IMR-90 (cell line): ENCODE results near the gene HOMER3. TPM values are rescaled to one million over a fixed set of nuclear protein-coding genes. Genes with fewer than 3 reads are reported as not detected.

ENCODE experiments used
- ATAC-seq: fragments of 200-7000 bp; cut with Tn5 transposase; 2 replicates; pipeline ENCODE4 v1.9.1; 2020; ENCODE audit warnings: low read depth, mild to moderate bottlenecking, moderate library complexity
- BruUV-seq: library from RNA; stranded (reverse); fragments of 400-500 nt; replicated peaks from 2 replicates; lab custom pipeline; 2021; lab: Mats Ljungman, UMichigan
- CTCF ChIA-PET: fragments of 300-600 bp; formaldehyde crosslinking; extraction: SDS; loops from one replicate; lab custom pipeline; 2021; ENCODE audit warnings: antibody characterized with exemption; lab: Yijun Ruan, JAX
- POLR2A ChIA-PET: fragments of 300-600 bp; sonication (Branson Sonifier 250); formaldehyde crosslinking; loops from one replicate; lab custom pipeline; 2022; ENCODE audit warnings: antibody characterized with exemption; ENCODE audit not compliant: unreplicated experiment; lab: Charles Lee
- DNase-seq: peaks from one replicate; pipeline ENCODE4 v3.0.0; 2013
- H2AFZ ChIP-seq: replicated peaks from 2 replicates; pipeline ENCODE3; 2013; ENCODE audit warnings: low read length, mild to moderate bottlenecking; ENCODE audit not compliant: poor library complexity
- H2AK5ac ChIP-seq: 2 replicates; pipeline ENCODE4 v1.6.1; 2013; ENCODE audit warnings: low read depth, low read length, inconsistent platforms
- H2AK9ac ChIP-seq: replicated peaks from 2 replicates; pipeline ENCODE3; 2013; ENCODE audit warnings: mild to moderate bottlenecking, low read depth, low read length, moderate library complexity; ENCODE audit not compliant: poor library complexity
- H2BK120ac ChIP-seq: 2 replicates; pipeline ENCODE4 v1.6.1; 2013; ENCODE audit warnings: low read depth, low read length, inconsistent platforms
- H2BK15ac ChIP-seq: 3 replicates; pipeline ENCODE4 v1.6.1; 2013; ENCODE audit warnings: low read depth, low read length, inconsistent platforms
- H2BK20ac ChIP-seq: 2 replicates; pipeline ENCODE4 v1.6.1; 2013; ENCODE audit warnings: low read depth, mild to moderate bottlenecking, inconsistent platforms, low read length, moderate library complexity
- H2BK5ac ChIP-seq: 2 replicates; pipeline ENCODE4 v1.6.1; 2013; ENCODE audit warnings: mild to moderate bottlenecking, low read depth, low read length, inconsistent platforms; ENCODE audit not compliant: poor library complexity, severe bottlenecking
- H3K14ac ChIP-seq: replicated peaks from 2 replicates; pipeline ENCODE4 v1.6.1; 2013; ENCODE audit warnings: low read depth, low read length, inconsistent platforms
- H3K18ac ChIP-seq: 2 replicates; pipeline ENCODE4 v1.6.1; 2013; ENCODE audit warnings: low read depth, low read length, control low read depth
- H3K23ac ChIP-seq: 2 replicates; pipeline ENCODE4 v1.6.1; 2013; ENCODE audit warnings: low read depth, low read length, inconsistent platforms
- H3K27ac ChIP-seq: 2 replicates; pipeline ENCODE4 v1.5.1; 2013; ENCODE audit warnings: mild to moderate bottlenecking, control low read depth, low read length; ENCODE audit not compliant: insufficient read depth
- H3K27me3 ChIP-seq: 2 replicates; pipeline ENCODE4 v1.6.1; 2013; ENCODE audit warnings: low read length; ENCODE audit not compliant: control insufficient read depth, insufficient read depth
- H3K36me3 ChIP-seq: 2 replicates; pipeline ENCODE4 v1.6.1; 2013; ENCODE audit warnings: low read length, mixed read lengths; ENCODE audit not compliant: control insufficient read depth, insufficient read depth
- H3K4ac ChIP-seq: 2 replicates; pipeline ENCODE4 v1.6.1; 2013; ENCODE audit warnings: low read depth, low read length, inconsistent platforms
- H3K4me1 ChIP-seq: 2 replicates; pipeline ENCODE4 v1.6.1; 2013; ENCODE audit warnings: low read length, mixed read lengths; ENCODE audit not compliant: control insufficient read depth, insufficient read depth
- H3K4me2 ChIP-seq: 2 replicates; pipeline ENCODE4 v1.6.1; 2013; ENCODE audit warnings: low read depth, mild to moderate bottlenecking, control low read depth, low read length, moderate library complexity
- H3K4me3 ChIP-seq: 2 replicates; pipeline ENCODE4 v1.5.1; 2013; ENCODE audit warnings: low read depth, mild to moderate bottlenecking, control low read depth, low read length, moderate library complexity; ENCODE audit not compliant: insufficient read depth
- H3K56ac ChIP-seq: 2 replicates; pipeline ENCODE4 v1.6.1; 2013; ENCODE audit warnings: low read length, inconsistent platforms; ENCODE audit not compliant: insufficient read depth; ENCODE audit errors: extremely low read depth
- H3K79me1 ChIP-seq, 2 experiments: 2 replicates each; pipeline ENCODE4 v1.6.1; 2013; ENCODE audit warnings: low read length in 2 of 2, inconsistent platforms in 1 of 2, low read depth in 1 of 2
- H3K9ac ChIP-seq: 2 replicates; pipeline ENCODE4 v1.6.1; 2013; ENCODE audit warnings: low read depth, low read length, control low read depth
- H3K9me1 ChIP-seq: 2 replicates; pipeline ENCODE4 v1.6.1; 2013; ENCODE audit warnings: low read length, inconsistent platforms; ENCODE audit not compliant: insufficient read depth
- H3K9me3 ChIP-seq: 2 replicates; pipeline ENCODE4 v1.6.1; 2013; ENCODE audit warnings: low read length; ENCODE audit not compliant: control insufficient read depth, insufficient read depth
- H4K20me1 ChIP-seq: 2 replicates; pipeline ENCODE4 v1.6.1; 2013; ENCODE audit warnings: low read length, inconsistent platforms; ENCODE audit not compliant: insufficient read depth
- H4K5ac ChIP-seq: 2 replicates; pipeline ENCODE4 v1.6.1; 2013; ENCODE audit warnings: mild to moderate bottlenecking, low read depth, low read length, control low read depth
- H4K8ac ChIP-seq, 2 experiments: 2 replicates each; pipeline ENCODE4 v1.6.1; 2013; ENCODE audit warnings: low read depth in 2 of 2, low read length in 2 of 2, control low read depth in 1 of 2, inconsistent platforms in 1 of 2
- H4K91ac ChIP-seq: 2 replicates; pipeline ENCODE4 v1.6.1; 2013; ENCODE audit warnings: low read depth, low read length, inconsistent platforms; ENCODE audit not compliant: insufficient read depth
- BHLHE40 ChIP-seq: fragments of 150-350 bp; IDR thresholded peaks from 2 replicates; pipeline ENCODE4 v1.6.1; 2016; ENCODE audit warnings: mild to moderate bottlenecking, low read depth, low read length
- CEBPB ChIP-seq: IDR thresholded peaks from 2 replicates; pipeline ENCODE4 v1.6.1; 2012; ENCODE audit warnings: low read depth, low read length, improper control_type of control experiment
- CHD1 ChIP-seq: IDR thresholded peaks from 2 replicates; pipeline ENCODE4 v1.6.1; 2012; ENCODE audit warnings: low read depth, low read length, improper control_type of control experiment
- ELK1 ChIP-seq: fragments of 150-350 bp; IDR thresholded peaks from 2 replicates; pipeline ENCODE4 v1.6.1; 2016; ENCODE audit warnings: low read depth, mild to moderate bottlenecking, low read length, moderate library complexity, borderline replicate concordance
- FOS ChIP-seq: fragments of 150-350 bp; IDR thresholded peaks from 2 replicates; pipeline ENCODE4 v1.6.1; 2016; ENCODE audit warnings: low read depth, low read length
- MAFK ChIP-seq: IDR thresholded peaks from 2 replicates; pipeline ENCODE4 v1.6.1; 2012; ENCODE audit warnings: low read depth, low read length, improper control_type of control experiment
- MAZ ChIP-seq: IDR thresholded peaks from 2 replicates; pipeline ENCODE4 v1.6.1; 2012; ENCODE audit warnings: low read depth, mild to moderate bottlenecking, low read length, improper control_type of control experiment, moderate library complexity, borderline replicate concordance
- MXI1 ChIP-seq: IDR thresholded peaks from 2 replicates; pipeline ENCODE4 v1.6.1; 2012; ENCODE audit warnings: low read depth, mild to moderate bottlenecking, low read length, moderate library complexity, borderline replicate concordance
- NFE2L2 ChIP-seq: fragments of 150-350 bp; IDR thresholded peaks from 2 replicates; pipeline ENCODE4 v1.6.1; 2016; ENCODE audit warnings: low read depth, mild to moderate bottlenecking, low read length
- POLR2A ChIP-seq: IDR thresholded peaks from 2 replicates; pipeline ENCODE4 v1.6.1; 2012; ENCODE audit warnings: mild to moderate bottlenecking, low read depth, low read length
- RAD21 ChIP-seq: IDR thresholded peaks from 2 replicates; pipeline ENCODE4 v1.6.1; 2012; ENCODE audit warnings: low read length, improper control_type of control experiment
- RCOR1 ChIP-seq: IDR thresholded peaks from 2 replicates; pipeline ENCODE4 v1.6.1; 2012; ENCODE audit warnings: mild to moderate bottlenecking, low read length, improper control_type of control experiment; ENCODE audit not compliant: insufficient replicate concordance
- RFX5 ChIP-seq: IDR thresholded peaks from 2 replicates; pipeline ENCODE4 v1.8.0; 2012; ENCODE audit warnings: low read depth, mild to moderate bottlenecking, low read length, moderate library complexity
- SMC3 ChIP-seq: fragments of 150-350 bp; IDR thresholded peaks from 2 replicates; pipeline ENCODE4 v1.6.1; 2016; ENCODE audit warnings: low read depth, mild to moderate bottlenecking, antibody characterized with exemption, low read length, moderate library complexity
- WGBS, 2 experiments: methylation state at CpG; one replicate each; pipeline versions ENCODE4 v1.1.5 to v1.1.7; 2013; ENCODE audit warnings: missing lambda C conversion rate in 2 of 2; ENCODE audit not compliant: insufficient read length in 1 of 2; ENCODE audit errors: extremely low coverage in 2 of 2; 5-methylcytosine and 5-hydroxymethylcytosine counted together
- dilution Hi-C: fragments of 300-500 bp; cut with HindIII; formaldehyde crosslinking; loops from one replicate; pipeline ENCODE4 v1.14.3; 2018; ENCODE audit warnings: low sequenced_read_pairs; ENCODE audit not compliant: unreplicated experiment
- in situ Hi-C: fragments of 300-500 bp; cut with MboI; formaldehyde crosslinking; loops from 3 replicates; pipeline ENCODE4 v1.14.3; 2019; ENCODE audit warnings: low sequenced_read_pairs, inconsistent platforms, mixed read lengths
- intact Hi-C: fragments of 100-400 bp; cut with micrococcal nuclease; formaldehyde crosslinking; loops from 2 replicates; pipeline ENCODE4 v1.10.0; 2022
- polyA plus RNA-seq, 3 experiments: library from polyadenylated mRNA; depleted of rRNA; stranded (reverse); fragments of >200 nt; gene quantifications; 2 replicates each; pipeline ENCODE4 v1.2.3, GENCODE V29; 2012; ENCODE audit warnings: low replicate concordance in 1 of 3
- total RNA-seq: library from RNA; depleted of rRNA; stranded (reverse); fragments of >200 nt; gene quantifications from 2 replicates; pipeline ENCODE4 v1.2.3, GENCODE V29; 2012
- TF ChIP-seq, protein P1 (sequence below): fragments of 150-350 bp; IDR thresholded peaks from 2 replicates; pipeline ENCODE4 v1.6.1; 2017; ENCODE audit warnings: mild to moderate bottlenecking, antibody characterized with exemption, low read length, low read depth
- TF ChIP-seq, protein P2 (sequence below): conservative IDR thresholded peaks from 2 replicates; pipeline ENCODE4 v1.5.1; 2012; ENCODE audit warnings: mild to moderate bottlenecking, low read depth, low read length, improper control_type of control experiment

HOMER3 gene
- total and polyA plus RNA-seq, 2 of the 4 experiments (the other 2 are of a cell fraction), result 53.4 to 77.0 TPM

GRCh38 chr19:18921593-18921992, 19.4 kb downstream of the HOMER3 start:
- no peak overlapping the region for H3K4me2 ChIP-seq
- no peak overlapping the region for H4K5ac ChIP-seq
- H3K9me3 ChIP-seq, result no peaks in the 10 kb centered on the region
- TF ChIP-seq RFX5 (no peak), BHLHE40 (no peak), RCOR1 (no peak), ELK1 (no peak), MXI1 (no peak), NFE2L2 (no peak), MAZ (no peak), RAD21 (no peak), CEBPB (no peak), MAFK (no peak), CHD1 (no peak), SMC3 (no peak), FOS (no peak), POLR2A (no peak)
- TF ChIP-seq, protein P1, sequence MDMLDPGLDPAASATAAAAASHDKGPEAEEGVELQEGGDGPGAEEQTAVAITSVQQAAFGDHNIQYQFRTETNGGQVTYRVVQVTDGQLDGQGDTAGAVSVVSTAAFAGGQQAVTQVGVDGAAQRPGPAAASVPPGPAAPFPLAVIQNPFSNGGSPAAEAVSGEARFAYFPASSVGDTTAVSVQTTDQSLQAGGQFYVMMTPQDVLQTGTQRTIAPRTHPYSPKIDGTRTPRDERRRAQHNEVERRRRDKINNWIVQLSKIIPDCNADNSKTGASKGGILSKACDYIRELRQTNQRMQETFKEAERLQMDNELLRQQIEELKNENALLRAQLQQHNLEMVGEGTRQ, result no peak
- TF ChIP-seq, protein P2, sequence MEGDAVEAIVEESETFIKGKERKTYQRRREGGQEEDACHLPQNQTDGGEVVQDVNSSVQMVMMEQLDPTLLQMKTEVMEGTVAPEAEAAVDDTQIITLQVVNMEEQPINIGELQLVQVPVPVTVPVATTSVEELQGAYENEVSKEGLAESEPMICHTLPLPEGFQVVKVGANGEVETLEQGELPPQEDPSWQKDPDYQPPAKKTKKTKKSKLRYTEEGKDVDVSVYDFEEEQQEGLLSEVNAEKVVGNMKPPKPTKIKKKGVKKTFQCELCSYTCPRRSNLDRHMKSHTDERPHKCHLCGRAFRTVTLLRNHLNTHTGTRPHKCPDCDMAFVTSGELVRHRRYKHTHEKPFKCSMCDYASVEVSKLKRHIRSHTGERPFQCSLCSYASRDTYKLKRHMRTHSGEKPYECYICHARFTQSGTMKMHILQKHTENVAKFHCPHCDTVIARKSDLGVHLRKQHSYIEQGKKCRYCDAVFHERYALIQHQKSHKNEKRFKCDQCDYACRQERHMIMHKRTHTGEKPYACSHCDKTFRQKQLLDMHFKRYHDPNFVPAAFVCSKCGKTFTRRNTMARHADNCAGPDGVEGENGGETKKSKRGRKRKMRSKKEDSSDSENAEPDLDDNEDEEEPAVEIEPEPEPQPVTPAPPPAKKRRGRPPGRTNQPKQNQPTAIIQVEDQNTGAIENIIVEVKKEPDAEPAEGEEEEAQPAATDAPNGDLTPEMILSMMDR, result no peak
- H3K4me3 ChIP-seq, result no peak overlapping the region
- no peak overlapping the region for H3K23ac ChIP-seq
- H3K4me1 ChIP-seq, result peaks cover 5% of the 10 kb centered on the region
- H3K79me1 ChIP-seq, result peaks cover 25 to 50% of the 10 kb centered on the region in 2 experiments
- no peak overlapping the region for H2AFZ ChIP-seq
- H3K36me3 ChIP-seq, result peaks cover 38% of the 10 kb centered on the region
- peak overlapping the region; percentile 28 for H2AK9ac ChIP-seq
- no TSS peak for BruUV-seq
- no peak overlapping the region for H4K8ac ChIP-seq
- H3K18ac ChIP-seq, result no peak overlapping the region
- H3K9ac ChIP-seq, result no peak overlapping the region
- peaks cover 30% of the 10 kb centered on the region for H4K20me1 ChIP-seq
- no peaks in the 10 kb centered on the region for H3K27me3 ChIP-seq
- intact Hi-C loops (no loop called here), dilution Hi-C loops (no loop called here), in situ Hi-C loops (no loop called here)
- ATAC-seq, result no peak
- ChIA-PET CTCF (no interaction called here), POLR2A (no interaction called here)
- H2BK15ac ChIP-seq, result no peak overlapping the region
- H2BK20ac ChIP-seq, result no peak overlapping the region
- H2BK5ac ChIP-seq, result no peak overlapping the region
- H3K9me1 ChIP-seq, result peaks cover 7% of the 10 kb centered on the region
- no peak overlapping the region for H2BK120ac ChIP-seq
- H3K27ac ChIP-seq, result no peak overlapping the region
- H4K91ac ChIP-seq, result no peak overlapping the region
- H3K4ac ChIP-seq, result no peak overlapping the region
- WGBS, 2 experiments, result 89% methylated on average over 6 of the region's 17 CpGs; no CpG with 5 or more reads in 1 of the 2 experiments
- no peak overlapping the region for H3K56ac ChIP-seq
- H3K14ac ChIP-seq, result no peak overlapping the region
- no peak overlapping the region for H2AK5ac ChIP-seq
- no peak for DNase-seq
